WTC11 (cell line): ENCODE results near the gene SLC25A51. TPM values are rescaled to one million over a fixed set of nuclear protein-coding genes. Genes with fewer than 3 reads are reported as not detected.

Experiments used
- ATAC-seq: fragments of 200-7000 bp; cut with Tn5 transposase; 2 replicates; pipeline ENCODE4 v1.10.0; 2021; ENCODE audit warnings: mild to moderate bottlenecking, moderate library complexity
- CTCF ChIA-PET: fragments of 300-600 bp; sonication (Branson Sonifier 250); formaldehyde crosslinking; loops from one replicate; lab custom pipeline; 2021; ENCODE audit warnings: antibody characterized with exemption; lab: Charles Lee
- POLR2A ChIA-PET: fragments of 350-600 bp; sonication (Branson Sonifier 250); formaldehyde crosslinking; loops from one replicate; lab custom pipeline; 2021; ENCODE audit warnings: antibody characterized with exemption; lab: Charles Lee
- DNase-seq: peaks from one replicate; pipeline ENCODE4 v3.0.0; 2021; ENCODE audit warnings: low spot score
- H3K27ac Mint-ChIP-seq: 2 replicates; pipeline ENCODE4 v1.8.0; 2021; ENCODE audit warnings: mixed read lengths
- H3K27me3 Mint-ChIP-seq: 2 replicates; pipeline ENCODE4 v1.8.0; 2021; ENCODE audit warnings: low read depth, mild to moderate bottlenecking, moderate library complexity, mixed read lengths
- H3K36me3 Mint-ChIP-seq: 2 replicates; pipeline ENCODE4 v1.8.0; 2021; ENCODE audit warnings: mixed read lengths
- H3K4me1 Mint-ChIP-seq: 2 replicates; pipeline ENCODE4 v1.8.0; 2022; ENCODE audit warnings: mixed read lengths
- H3K4me3 Mint-ChIP-seq: 2 replicates; pipeline ENCODE4 v1.8.0; 2021; ENCODE audit warnings: mild to moderate bottlenecking, moderate library complexity, mixed read lengths
- H3K9me3 Mint-ChIP-seq: 2 replicates; pipeline ENCODE4 v1.8.0; 2021; ENCODE audit warnings: mixed read lengths
- CTCF ChIP-seq: fragments of 200-600 bp; IDR thresholded peaks from 2 replicates; pipeline ENCODE4 v1.8.0; 2022; ENCODE audit warnings: antibody characterized with exemption
- E2F5 ChIP-seq: sonication (generic); formaldehyde crosslinking; IDR thresholded peaks from 2 replicates; pipeline ENCODE4 v1.8.1; 2022; ENCODE audit warnings: mild to moderate bottlenecking, moderate library complexity, missing genetic modification reagents
- ERG ChIP-seq: fragments of 250-450 bp; sonication (Bioruptor Pico); IDR thresholded peaks from 2 replicates; pipeline ENCODE4 v1.8.0; 2021; ENCODE audit warnings: mild to moderate bottlenecking
- GRHL2 ChIP-seq: fragments of 250-450 bp; sonication (Bioruptor Pico); IDR thresholded peaks from 2 replicates; pipeline ENCODE4 v1.8.0; 2022; ENCODE audit warnings: mild to moderate bottlenecking, moderate library complexity; ENCODE audit not compliant: insufficient replicate concordance, severe bottlenecking
- HMGA2 ChIP-seq: fragments of 250-450 bp; sonication (Bioruptor Pico); IDR thresholded peaks from 2 replicates; pipeline ENCODE4 v1.4.0; 2021; ENCODE audit warnings: mild to moderate bottlenecking, moderate library complexity
- JUN ChIP-seq: sonication (generic); formaldehyde crosslinking; IDR thresholded peaks from 2 replicates; pipeline ENCODE4 v1.8.0; 2023; ENCODE audit warnings: mild to moderate bottlenecking, missing genetic modification reagents
- MAX ChIP-seq: sonication (generic); formaldehyde crosslinking; IDR thresholded peaks from 2 replicates; pipeline ENCODE4 v1.8.0; 2022; ENCODE audit warnings: mild to moderate bottlenecking, missing genetic modification reagents
- NR2C2 ChIP-seq: sonication (generic); formaldehyde crosslinking; IDR thresholded peaks from 2 replicates; pipeline ENCODE4 v1.8.0; 2022; ENCODE audit warnings: mild to moderate bottlenecking, missing genetic modification reagents
- OVOL2 ChIP-seq: fragments of 250-450 bp; sonication (Bioruptor Pico); IDR thresholded peaks from 2 replicates; pipeline ENCODE4 v1.9.0; 2021; ENCODE audit warnings: mild to moderate bottlenecking, borderline replicate concordance
- RORB ChIP-seq: fragments of 250-450 bp; sonication (Bioruptor Pico); IDR thresholded peaks from 2 replicates; pipeline ENCODE4 v1.9.0; 2021; ENCODE audit warnings: mild to moderate bottlenecking
- USF1 ChIP-seq: sonication (generic); formaldehyde crosslinking; IDR thresholded peaks from 2 replicates; pipeline ENCODE4 v1.8.0; 2022; ENCODE audit warnings: mild to moderate bottlenecking, missing genetic modification reagents
- ZNF281 ChIP-seq: sonication (generic); formaldehyde crosslinking; IDR thresholded peaks from 2 replicates; pipeline ENCODE4 v1.8.0; 2023; ENCODE audit warnings: mild to moderate bottlenecking, missing genetic modification reagents
- ZNF396 ChIP-seq: fragments of 250-450 bp; sonication (Bioruptor Pico); IDR thresholded peaks from 2 replicates; pipeline ENCODE4 v1.8.0; 2021; ENCODE audit warnings: mild to moderate bottlenecking, moderate library complexity, borderline replicate concordance
- ZNF423 ChIP-seq: fragments of 250-450 bp; sonication (Bioruptor Pico); IDR thresholded peaks from 2 replicates; pipeline ENCODE4 v2.1.2; 2022; ENCODE audit warnings: mild to moderate bottlenecking, moderate library complexity
- ZNF425 ChIP-seq: fragments of 250-450 bp; sonication (Bioruptor Pico); conservative IDR thresholded peaks from 2 replicates; pipeline ENCODE4 v1.9.0; 2021; ENCODE audit warnings: mild to moderate bottlenecking
- ZNF532 ChIP-seq: fragments of 250-450 bp; sonication (Bioruptor Pico); IDR thresholded peaks from 2 replicates; pipeline ENCODE4 v1.9.0; 2021; ENCODE audit warnings: mild to moderate bottlenecking, borderline replicate concordance
- total RNA-seq: library from RNA; stranded (reverse); gene quantifications from 3 replicates; pipeline ENCODE4 v1.2.3, GENCODE V29; 2021

Gene SLC25A51
- total RNA-seq, 1 experiment from 2014 or later: 15.4 TPM

GRCh38 chr9:37905776-37906175 lies 1.8 kb upstream of the SLC25A51 start:
- H3K27ac Mint-ChIP-seq: no peak overlapping the region

More at GRCh38 chr9:37905776-37906175, 1.8 kb upstream of the SLC25A51 start:
- CTCF ChIA-PET: interaction anchor here (1.1 to 3.6 kb wide), 2 partner anchors 8 to 358 kb away, joined by 3 to 22 read pairs; no protein-coding TSS in a partner anchor
- Mint-ChIP-seq H3K4me1 (peaks cover 18% of the 10 kb centered on the region), H3K36me3 (peaks cover under 1% of the 10 kb centered on the region; the same call in 1 of the 2 replicates), H3K4me3 (no peak overlapping the region; the same call in 1 of the 2 replicates), H3K9me3 (no peaks in the 10 kb centered on the region), H3K27me3 (peaks cover 8% of the 10 kb centered on the region; the same call in 1 of the 2 replicates)
- ATAC-seq (no peak), DNase-seq (no peak)
- no peak for TF ChIP-seq HMGA2 (CRISPR knock-in tag)
- no peak for TF ChIP-seq OVOL2 (CRISPR knock-in tag)
- no peak for TF ChIP-seq ZNF425 (CRISPR knock-in tag)
- no peak for TF ChIP-seq ZNF396
- TF ChIP-seq USF1 (CRISPR knock-in tag): no peak
- TF ChIP-seq ZNF532: no peak
- no peak for TF ChIP-seq ZNF423
- TF ChIP-seq GRHL2 (CRISPR knock-in tag): no peak
- TF ChIP-seq RORB (CRISPR knock-in tag): no peak
- TF ChIP-seq CTCF: no peak
- TF ChIP-seq ZNF281: no peak
- TF ChIP-seq E2F5 (CRISPR knock-in tag): no peak
- no peak for TF ChIP-seq NR2C2 (CRISPR knock-in tag)
- TF ChIP-seq MAX (CRISPR knock-in tag): no peak
- no peak for TF ChIP-seq ERG (CRISPR knock-in tag)
- TF ChIP-seq JUN (CRISPR knock-in tag): no peak
- POLR2A ChIA-PET: no interaction called here
